IMR-90 (cell line): ENCODE measurements around the gene NAIF1. TPM values are rescaled to one million over a fixed set of nuclear protein-coding genes. Genes with fewer than 3 reads are reported as not detected.
A peak's percentile ranks its signal among the peaks of the same experiment; 100 is the strongest.

Source experiments
- ATAC-seq: fragments of 200-7000 bp; cut with Tn5 transposase; 2 replicates; pipeline ENCODE4 v1.9.1; 2020; ENCODE audit warnings: low read depth, mild to moderate bottlenecking, moderate library complexity
- BruUV-seq: library from RNA; stranded (reverse); fragments of 400-500 nt; replicated peaks from 2 replicates; lab custom pipeline; 2021; lab: Mats Ljungman, UMichigan
- CTCF ChIA-PET: fragments of 300-600 bp; formaldehyde crosslinking; extraction: SDS; loops from one replicate; lab custom pipeline; 2021; ENCODE audit warnings: antibody characterized with exemption; lab: Yijun Ruan, JAX
- POLR2A ChIA-PET: fragments of 300-600 bp; sonication (Branson Sonifier 250); formaldehyde crosslinking; loops from one replicate; lab custom pipeline; 2022; ENCODE audit warnings: antibody characterized with exemption; ENCODE audit not compliant: unreplicated experiment; lab: Charles Lee
- DNase-seq: peaks from one replicate; pipeline ENCODE4 v3.0.0; 2013
- H2AFZ ChIP-seq: replicated peaks from 2 replicates; pipeline ENCODE3; 2013; ENCODE audit warnings: low read length, mild to moderate bottlenecking; ENCODE audit not compliant: poor library complexity
- H2AK5ac ChIP-seq: 2 replicates; pipeline ENCODE4 v1.6.1; 2013; ENCODE audit warnings: low read depth, low read length, inconsistent platforms
- H2AK9ac ChIP-seq: replicated peaks from 2 replicates; pipeline ENCODE3; 2013; ENCODE audit warnings: mild to moderate bottlenecking, low read depth, low read length, moderate library complexity; ENCODE audit not compliant: poor library complexity
- H2BK120ac ChIP-seq: 2 replicates; pipeline ENCODE4 v1.6.1; 2013; ENCODE audit warnings: low read depth, low read length, inconsistent platforms
- H2BK15ac ChIP-seq: 3 replicates; pipeline ENCODE4 v1.6.1; 2013; ENCODE audit warnings: low read depth, low read length, inconsistent platforms
- H2BK20ac ChIP-seq: 2 replicates; pipeline ENCODE4 v1.6.1; 2013; ENCODE audit warnings: low read depth, mild to moderate bottlenecking, inconsistent platforms, low read length, moderate library complexity
- H2BK5ac ChIP-seq: 2 replicates; pipeline ENCODE4 v1.6.1; 2013; ENCODE audit warnings: mild to moderate bottlenecking, low read depth, low read length, inconsistent platforms; ENCODE audit not compliant: poor library complexity, severe bottlenecking
- H3K14ac ChIP-seq: replicated peaks from 2 replicates; pipeline ENCODE4 v1.6.1; 2013; ENCODE audit warnings: low read depth, low read length, inconsistent platforms
- H3K18ac ChIP-seq: 2 replicates; pipeline ENCODE4 v1.6.1; 2013; ENCODE audit warnings: low read depth, low read length, control low read depth
- H3K23ac ChIP-seq: 2 replicates; pipeline ENCODE4 v1.6.1; 2013; ENCODE audit warnings: low read depth, low read length, inconsistent platforms
- H3K27ac ChIP-seq: 2 replicates; pipeline ENCODE4 v1.5.1; 2013; ENCODE audit warnings: mild to moderate bottlenecking, control low read depth, low read length; ENCODE audit not compliant: insufficient read depth
- H3K27me3 ChIP-seq: 2 replicates; pipeline ENCODE4 v1.6.1; 2013; ENCODE audit warnings: low read length; ENCODE audit not compliant: control insufficient read depth, insufficient read depth
- H3K36me3 ChIP-seq: 2 replicates; pipeline ENCODE4 v1.6.1; 2013; ENCODE audit warnings: low read length, mixed read lengths; ENCODE audit not compliant: control insufficient read depth, insufficient read depth
- H3K4ac ChIP-seq: 2 replicates; pipeline ENCODE4 v1.6.1; 2013; ENCODE audit warnings: low read depth, low read length, inconsistent platforms
- H3K4me1 ChIP-seq: 2 replicates; pipeline ENCODE4 v1.6.1; 2013; ENCODE audit warnings: low read length, mixed read lengths; ENCODE audit not compliant: control insufficient read depth, insufficient read depth
- H3K4me2 ChIP-seq: 2 replicates; pipeline ENCODE4 v1.6.1; 2013; ENCODE audit warnings: low read depth, mild to moderate bottlenecking, control low read depth, low read length, moderate library complexity
- H3K4me3 ChIP-seq: 2 replicates; pipeline ENCODE4 v1.5.1; 2013; ENCODE audit warnings: low read depth, mild to moderate bottlenecking, control low read depth, low read length, moderate library complexity; ENCODE audit not compliant: insufficient read depth
- H3K56ac ChIP-seq: 2 replicates; pipeline ENCODE4 v1.6.1; 2013; ENCODE audit warnings: low read length, inconsistent platforms; ENCODE audit not compliant: insufficient read depth; ENCODE audit errors: extremely low read depth
- H3K79me1 ChIP-seq, 2 experiments: 2 replicates each; pipeline ENCODE4 v1.6.1; 2013; ENCODE audit warnings: low read length in 2 of 2, inconsistent platforms in 1 of 2, low read depth in 1 of 2
- H3K9ac ChIP-seq: 2 replicates; pipeline ENCODE4 v1.6.1; 2013; ENCODE audit warnings: low read depth, low read length, control low read depth
- H3K9me1 ChIP-seq: 2 replicates; pipeline ENCODE4 v1.6.1; 2013; ENCODE audit warnings: low read length, inconsistent platforms; ENCODE audit not compliant: insufficient read depth
- H3K9me3 ChIP-seq: 2 replicates; pipeline ENCODE4 v1.6.1; 2013; ENCODE audit warnings: low read length; ENCODE audit not compliant: control insufficient read depth, insufficient read depth
- H4K20me1 ChIP-seq: 2 replicates; pipeline ENCODE4 v1.6.1; 2013; ENCODE audit warnings: low read length, inconsistent platforms; ENCODE audit not compliant: insufficient read depth
- H4K5ac ChIP-seq: 2 replicates; pipeline ENCODE4 v1.6.1; 2013; ENCODE audit warnings: mild to moderate bottlenecking, low read depth, low read length, control low read depth
- H4K8ac ChIP-seq, 2 experiments: 2 replicates each; pipeline ENCODE4 v1.6.1; 2013; ENCODE audit warnings: low read depth in 2 of 2, low read length in 2 of 2, control low read depth in 1 of 2, inconsistent platforms in 1 of 2
- H4K91ac ChIP-seq: 2 replicates; pipeline ENCODE4 v1.6.1; 2013; ENCODE audit warnings: low read depth, low read length, inconsistent platforms; ENCODE audit not compliant: insufficient read depth
- CEBPB ChIP-seq: IDR thresholded peaks from 2 replicates; pipeline ENCODE4 v1.6.1; 2012; ENCODE audit warnings: low read depth, low read length, improper control_type of control experiment
- POLR2A ChIP-seq: IDR thresholded peaks from 2 replicates; pipeline ENCODE4 v1.6.1; 2012; ENCODE audit warnings: mild to moderate bottlenecking, low read depth, low read length
- WGBS, 2 experiments: methylation state at CpG; one replicate each; pipeline versions ENCODE4 v1.1.5 to v1.1.7; 2013; ENCODE audit warnings: missing lambda C conversion rate in 2 of 2; ENCODE audit not compliant: insufficient read length in 1 of 2; ENCODE audit errors: extremely low coverage in 2 of 2; 5-methylcytosine and 5-hydroxymethylcytosine counted together
- dilution Hi-C: fragments of 300-500 bp; cut with HindIII; formaldehyde crosslinking; loops from one replicate; pipeline ENCODE4 v1.14.3; 2018; ENCODE audit warnings: low sequenced_read_pairs; ENCODE audit not compliant: unreplicated experiment
- in situ Hi-C: fragments of 300-500 bp; cut with MboI; formaldehyde crosslinking; loops from 3 replicates; pipeline ENCODE4 v1.14.3; 2019; ENCODE audit warnings: low sequenced_read_pairs, inconsistent platforms, mixed read lengths
- intact Hi-C: fragments of 100-400 bp; cut with micrococcal nuclease; formaldehyde crosslinking; loops from 2 replicates; pipeline ENCODE4 v1.10.0; 2022
- polyA plus RNA-seq, 3 experiments: library from polyadenylated mRNA; depleted of rRNA; stranded (reverse); fragments of >200 nt; gene quantifications; 2 replicates each; pipeline ENCODE4 v1.2.3, GENCODE V29; 2012; ENCODE audit warnings: low replicate concordance in 1 of 3
- total RNA-seq: library from RNA; depleted of rRNA; stranded (reverse); fragments of >200 nt; gene quantifications from 2 replicates; pipeline ENCODE4 v1.2.3, GENCODE V29; 2012

NAIF1 gene
- total and polyA plus RNA-seq, 2 of the 4 experiments (the other 2 are of a cell fraction): 9.7 to 10.1 TPM

DNA sequence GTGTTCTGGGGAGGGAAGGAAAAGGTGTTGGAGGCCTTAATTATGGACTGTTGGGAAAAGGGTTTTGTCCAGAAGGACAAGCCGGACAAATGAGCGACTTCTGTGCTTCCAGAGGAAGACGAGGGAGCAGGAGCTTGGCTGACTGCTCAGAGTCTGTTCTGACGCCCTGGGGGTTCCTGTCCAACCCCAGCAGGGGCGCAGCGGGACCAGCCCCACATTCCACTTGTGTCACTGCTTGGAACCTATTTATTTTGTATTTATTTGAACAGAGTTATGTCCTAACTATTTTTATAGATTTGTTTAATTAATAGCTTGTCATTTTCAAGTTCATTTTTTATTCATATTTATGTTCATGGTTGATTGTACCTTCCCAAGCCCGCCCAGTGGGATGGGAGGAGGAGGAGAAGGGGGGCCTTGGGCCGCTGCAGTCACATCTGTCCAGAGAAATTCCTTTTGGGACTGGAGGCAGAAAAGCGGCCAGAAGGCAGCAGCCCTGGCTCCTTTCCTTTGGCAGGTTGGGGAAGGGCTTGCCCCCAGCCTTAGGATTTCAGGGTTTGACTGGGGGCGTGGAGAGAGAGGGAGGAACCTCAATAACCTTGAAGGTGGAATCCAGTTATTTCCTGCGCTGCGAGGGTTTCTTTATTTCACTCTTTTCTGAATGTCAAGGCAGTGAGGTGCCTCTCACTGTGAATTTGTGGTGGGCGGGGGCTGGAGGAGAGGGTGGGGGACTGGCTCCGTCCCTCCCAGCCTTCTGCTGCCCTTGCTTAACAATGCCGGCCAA is 41.3 kb upstream of the NAIF1 start:
- no peak for DNase-seq
- peaks cover 8 to 29% of the 10 kb centered on the region in 2 experiments; a peak in 2 of 4 replicates for H3K79me1 ChIP-seq
- no peak overlapping the region for H3K27ac ChIP-seq
- H3K4me3 ChIP-seq: no peak overlapping the region
- ChIA-PET POLR2A (no interaction called here), CTCF (interaction anchor here (1.0 kb wide), 1 partner anchor 9 kb away, joined by 3 read pairs; no protein-coding TSS in a partner anchor)
- H3K4me2 ChIP-seq: no peak overlapping the region
- H3K27me3 ChIP-seq: no peaks in the 10 kb centered on the region
- H3K14ac ChIP-seq: no peak overlapping the region
- 0 out of 2 replicates have a peak, but pooled peaks have one; percentile 8 for TF ChIP-seq POLR2A
- TF ChIP-seq CEBPB: no peak
- no peak overlapping the region for H2BK120ac ChIP-seq
- no TSS peak for BruUV-seq
- H2AFZ ChIP-seq: no peak overlapping the region
- H4K20me1 ChIP-seq: peaks cover 23% of the 10 kb centered on the region
- H3K36me3 ChIP-seq: peaks cover 47% of the 10 kb centered on the region
- no peaks in the 10 kb centered on the region for H3K4me1 ChIP-seq
- no peak overlapping the region for H3K56ac ChIP-seq
- no CpG with 5 or more reads among the region's 15 CpGs for WGBS, 2 experiments
- H2BK15ac ChIP-seq: no peak overlapping the region
- intact Hi-C loops: no loop called here
- no peak overlapping the region for H3K18ac ChIP-seq
- no peak for ATAC-seq
- H2BK20ac ChIP-seq: no peak overlapping the region
- H4K91ac ChIP-seq: no peak overlapping the region
- no peaks in the 10 kb centered on the region for H3K9me1 ChIP-seq
- in situ Hi-C loops: no loop called here
- no peak overlapping the region for H2BK5ac ChIP-seq
- H3K4ac ChIP-seq: no peak overlapping the region
- H3K23ac ChIP-seq: no peak overlapping the region
- no peaks in the 10 kb centered on the region for H3K9me3 ChIP-seq
- no peak overlapping the region for H4K8ac ChIP-seq
- H2AK5ac ChIP-seq: no peak overlapping the region
- dilution Hi-C loops: no loop called here
- no peak overlapping the region for H4K5ac ChIP-seq
- H2AK9ac ChIP-seq: no peak overlapping the region
- no peak overlapping the region for H3K9ac ChIP-seq
